ENCODE data around the gene ABCB7. TPM values are rescaled to one million over a fixed set of nuclear protein-coding genes. Genes with fewer than 3 reads are reported as not detected.

The ABCB7 gene
- total and polyA plus RNA-seq, 2 experiments from 2014 or later, result 26.3 to 64.2 TPM

DNA sequence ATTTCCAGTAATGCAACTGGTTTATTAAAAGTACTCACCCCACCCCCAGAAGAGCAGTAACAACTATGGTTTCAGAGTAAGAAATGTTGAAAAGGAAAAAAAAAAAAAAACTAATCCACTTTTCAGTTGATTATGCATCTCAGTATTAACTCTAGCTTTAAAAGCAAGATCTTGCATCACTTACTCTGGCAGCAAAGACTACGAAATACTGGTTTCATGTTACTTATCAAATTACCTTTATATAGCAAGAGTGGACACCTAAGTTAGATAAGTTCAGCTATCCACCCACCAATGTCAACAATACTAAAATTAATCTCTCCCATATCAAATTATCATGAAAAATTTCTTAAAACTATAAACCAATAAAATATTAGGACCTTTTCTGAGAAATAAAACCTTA lies 105.0 kb downstream of the ABCB7 start:
- Histone ChIP-seq H3K4me3 (no peak overlapping the region), H2AFZ (no peak overlapping the region), H4K20me1 (replicated peaks; ENCODE audit: insufficient read depth) (no peaks in the 10 kb centered on the region), H3K27me3 (ENCODE audit: insufficient read depth) (no peaks in the 10 kb centered on the region), H3K9me2 (ENCODE audit: insufficient read depth) (no peaks in the 10 kb centered on the region), H3K4me1 (ENCODE audit: insufficient read depth) (no peaks in the 10 kb centered on the region), H3K4me2 (no peak overlapping the region), H3K79me2 (replicated peaks; ENCODE audit: insufficient read depth) (no peaks in the 10 kb centered on the region), H3K36me3 (ENCODE audit: insufficient read depth) (no peaks in the 10 kb centered on the region), H3F3A (replicated peaks; ENCODE audit: low read depth) (no peaks in the 10 kb centered on the region), H3K27ac (ENCODE audit: low read depth) (no peak overlapping the region)
- Mint-ChIP-seq H3K9me3 (peaks cover 12% of the 10 kb centered on the region; the same call in 2 of the 3 replicates), H3K27me3 (ENCODE audit: insufficient read depth, low read depth, poor library complexity) (no peaks in the 10 kb centered on the region), H3K27ac (no peak overlapping the region), H3K36me3 (ENCODE audit: low read depth) (peaks cover 31% of the 10 kb centered on the region; the same call in 2 of the 3 replicates), H3K4me3 (no peak overlapping the region), H3K4me1 (no peaks in the 10 kb centered on the region)
- TF ChIP-seq ZNF331 (CRISPR knock-in tag; IDR thresholded peaks at IDR 0.05; ENCODE audit: low read depth) (no peak), POLR2AphosphoS5 (IDR thresholded peaks at IDR 0.05; ENCODE audit: low read depth) (no peak), EZH2 (IDR thresholded peaks at IDR 0.05; ENCODE audit: low read depth, unreplicated experiment) (no peak), ZNF114 (CRISPR knock-in tag; IDR thresholded peaks at IDR 0.05) (no peak), NANOG (IDR thresholded peaks at IDR 0.05; ENCODE audit: borderline replicate concordance) (no peak), CREB1 (CRISPR knock-in tag; IDR thresholded peaks at IDR 0.05; ENCODE audit: low read depth) (no peak), JUNB (IDR thresholded peaks at IDR 0.05; ENCODE audit: unreplicated experiment) (no peak), EZH2phosphoT487 (IDR thresholded peaks at IDR 0.05; ENCODE audit: unreplicated experiment) (no peak), STAT1 (IDR thresholded peaks at IDR 0.05; ENCODE audit: unreplicated experiment) (no peak)
- TF ChIP-seq, protein P1, sequence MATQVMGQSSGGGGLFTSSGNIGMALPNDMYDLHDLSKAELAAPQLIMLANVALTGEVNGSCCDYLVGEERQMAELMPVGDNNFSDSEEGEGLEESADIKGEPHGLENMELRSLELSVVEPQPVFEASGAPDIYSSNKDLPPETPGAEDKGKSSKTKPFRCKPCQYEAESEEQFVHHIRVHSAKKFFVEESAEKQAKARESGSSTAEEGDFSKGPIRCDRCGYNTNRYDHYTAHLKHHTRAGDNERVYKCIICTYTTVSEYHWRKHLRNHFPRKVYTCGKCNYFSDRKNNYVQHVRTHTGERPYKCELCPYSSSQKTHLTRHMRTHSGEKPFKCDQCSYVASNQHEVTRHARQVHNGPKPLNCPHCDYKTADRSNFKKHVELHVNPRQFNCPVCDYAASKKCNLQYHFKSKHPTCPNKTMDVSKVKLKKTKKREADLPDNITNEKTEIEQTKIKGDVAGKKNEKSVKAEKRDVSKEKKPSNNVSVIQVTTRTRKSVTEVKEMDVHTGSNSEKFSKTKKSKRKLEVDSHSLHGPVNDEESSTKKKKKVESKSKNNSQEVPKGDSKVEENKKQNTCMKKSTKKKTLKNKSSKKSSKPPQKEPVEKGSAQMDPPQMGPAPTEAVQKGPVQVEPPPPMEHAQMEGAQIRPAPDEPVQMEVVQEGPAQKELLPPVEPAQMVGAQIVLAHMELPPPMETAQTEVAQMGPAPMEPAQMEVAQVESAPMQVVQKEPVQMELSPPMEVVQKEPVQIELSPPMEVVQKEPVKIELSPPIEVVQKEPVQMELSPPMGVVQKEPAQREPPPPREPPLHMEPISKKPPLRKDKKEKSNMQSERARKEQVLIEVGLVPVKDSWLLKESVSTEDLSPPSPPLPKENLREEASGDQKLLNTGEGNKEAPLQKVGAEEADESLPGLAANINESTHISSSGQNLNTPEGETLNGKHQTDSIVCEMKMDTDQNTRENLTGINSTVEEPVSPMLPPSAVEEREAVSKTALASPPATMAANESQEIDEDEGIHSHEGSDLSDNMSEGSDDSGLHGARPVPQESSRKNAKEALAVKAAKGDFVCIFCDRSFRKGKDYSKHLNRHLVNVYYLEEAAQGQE (IDR thresholded peaks at IDR 0.05; ENCODE audit: unreplicated experiment), result no peak
- TF ChIP-seq, protein P2, sequence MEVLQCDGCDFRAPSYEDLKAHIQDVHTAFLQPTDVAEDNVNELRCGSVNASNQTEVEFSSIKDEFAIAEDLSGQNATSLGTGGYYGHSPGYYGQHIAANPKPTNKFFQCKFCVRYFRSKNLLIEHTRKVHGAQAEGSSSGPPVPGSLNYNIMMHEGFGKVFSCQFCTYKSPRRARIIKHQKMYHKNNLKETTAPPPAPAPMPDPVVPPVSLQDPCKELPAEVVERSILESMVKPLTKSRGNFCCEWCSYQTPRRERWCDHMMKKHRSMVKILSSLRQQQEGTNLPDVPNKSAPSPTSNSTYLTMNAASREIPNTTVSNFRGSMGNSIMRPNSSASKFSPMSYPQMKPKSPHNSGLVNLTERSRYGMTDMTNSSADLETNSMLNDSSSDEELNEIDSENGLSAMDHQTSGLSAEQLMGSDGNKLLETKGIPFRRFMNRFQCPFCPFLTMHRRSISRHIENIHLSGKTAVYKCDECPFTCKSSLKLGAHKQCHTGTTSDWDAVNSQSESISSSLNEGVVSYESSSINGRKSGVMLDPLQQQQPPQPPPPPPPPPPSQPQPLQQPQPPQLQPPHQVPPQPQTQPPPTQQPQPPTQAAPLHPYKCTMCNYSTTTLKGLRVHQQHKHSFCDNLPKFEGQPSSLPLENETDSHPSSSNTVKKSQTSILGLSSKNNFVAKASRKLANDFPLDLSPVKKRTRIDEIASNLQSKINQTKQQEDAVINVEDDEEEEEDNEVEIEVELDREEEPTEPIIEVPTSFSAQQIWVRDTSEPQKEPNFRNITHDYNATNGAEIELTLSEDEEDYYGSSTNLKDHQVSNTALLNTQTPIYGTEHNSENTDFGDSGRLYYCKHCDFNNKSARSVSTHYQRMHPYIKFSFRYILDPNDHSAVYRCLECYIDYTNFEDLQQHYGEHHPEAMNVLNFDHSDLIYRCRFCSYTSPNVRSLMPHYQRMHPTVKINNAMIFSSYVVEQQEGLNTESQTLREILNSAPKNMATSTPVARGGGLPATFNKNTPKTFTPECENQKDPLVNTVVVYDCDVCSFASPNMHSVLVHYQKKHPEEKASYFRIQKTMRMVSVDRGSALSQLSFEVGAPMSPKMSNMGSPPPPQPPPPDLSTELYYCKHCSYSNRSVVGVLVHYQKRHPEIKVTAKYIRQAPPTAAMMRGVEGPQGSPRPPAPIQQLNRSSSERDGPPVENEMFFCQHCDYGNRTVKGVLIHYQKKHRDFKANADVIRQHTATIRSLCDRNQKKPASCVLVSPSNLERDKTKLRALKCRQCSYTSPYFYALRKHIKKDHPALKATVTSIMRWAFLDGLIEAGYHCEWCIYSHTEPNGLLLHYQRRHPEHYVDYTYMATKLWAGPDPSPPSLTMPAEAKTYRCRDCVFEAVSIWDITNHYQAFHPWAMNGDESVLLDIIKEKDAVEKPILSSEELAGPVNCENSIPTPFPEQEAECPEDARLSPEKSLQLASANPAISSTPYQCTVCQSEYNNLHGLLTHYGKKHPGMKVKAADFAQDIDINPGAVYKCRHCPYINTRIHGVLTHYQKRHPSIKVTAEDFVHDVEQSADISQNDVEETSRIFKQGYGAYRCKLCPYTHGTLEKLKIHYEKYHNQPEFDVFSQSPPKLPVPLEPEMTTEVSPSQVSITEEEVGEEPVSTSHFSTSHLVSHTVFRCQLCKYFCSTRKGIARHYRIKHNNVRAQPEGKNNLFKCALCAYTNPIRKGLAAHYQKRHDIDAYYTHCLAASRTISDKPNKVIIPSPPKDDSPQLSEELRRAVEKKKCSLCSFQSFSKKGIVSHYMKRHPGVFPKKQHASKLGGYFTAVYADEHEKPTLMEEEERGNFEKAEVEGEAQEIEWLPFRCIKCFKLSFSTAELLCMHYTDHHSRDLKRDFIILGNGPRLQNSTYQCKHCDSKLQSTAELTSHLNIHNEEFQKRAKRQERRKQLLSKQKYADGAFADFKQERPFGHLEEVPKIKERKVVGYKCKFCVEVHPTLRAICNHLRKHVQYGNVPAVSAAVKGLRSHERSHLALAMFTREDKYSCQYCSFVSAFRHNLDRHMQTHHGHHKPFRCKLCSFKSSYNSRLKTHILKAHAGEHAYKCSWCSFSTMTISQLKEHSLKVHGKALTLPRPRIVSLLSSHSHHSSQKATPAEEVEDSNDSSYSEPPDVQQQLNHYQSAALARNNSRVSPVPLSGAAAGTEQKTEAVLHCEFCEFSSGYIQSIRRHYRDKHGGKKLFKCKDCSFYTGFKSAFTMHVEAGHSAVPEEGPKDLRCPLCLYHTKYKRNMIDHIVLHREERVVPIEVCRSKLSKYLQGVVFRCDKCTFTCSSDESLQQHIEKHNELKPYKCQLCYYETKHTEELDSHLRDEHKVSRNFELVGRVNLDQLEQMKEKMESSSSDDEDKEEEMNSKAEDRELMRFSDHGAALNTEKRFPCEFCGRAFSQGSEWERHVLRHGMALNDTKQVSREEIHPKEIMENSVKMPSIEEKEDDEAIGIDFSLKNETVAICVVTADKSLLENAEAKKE (CRISPR knock-in tag; IDR thresholded peaks at IDR 0.05), result no peak
- TF ChIP-seq, protein P3, sequence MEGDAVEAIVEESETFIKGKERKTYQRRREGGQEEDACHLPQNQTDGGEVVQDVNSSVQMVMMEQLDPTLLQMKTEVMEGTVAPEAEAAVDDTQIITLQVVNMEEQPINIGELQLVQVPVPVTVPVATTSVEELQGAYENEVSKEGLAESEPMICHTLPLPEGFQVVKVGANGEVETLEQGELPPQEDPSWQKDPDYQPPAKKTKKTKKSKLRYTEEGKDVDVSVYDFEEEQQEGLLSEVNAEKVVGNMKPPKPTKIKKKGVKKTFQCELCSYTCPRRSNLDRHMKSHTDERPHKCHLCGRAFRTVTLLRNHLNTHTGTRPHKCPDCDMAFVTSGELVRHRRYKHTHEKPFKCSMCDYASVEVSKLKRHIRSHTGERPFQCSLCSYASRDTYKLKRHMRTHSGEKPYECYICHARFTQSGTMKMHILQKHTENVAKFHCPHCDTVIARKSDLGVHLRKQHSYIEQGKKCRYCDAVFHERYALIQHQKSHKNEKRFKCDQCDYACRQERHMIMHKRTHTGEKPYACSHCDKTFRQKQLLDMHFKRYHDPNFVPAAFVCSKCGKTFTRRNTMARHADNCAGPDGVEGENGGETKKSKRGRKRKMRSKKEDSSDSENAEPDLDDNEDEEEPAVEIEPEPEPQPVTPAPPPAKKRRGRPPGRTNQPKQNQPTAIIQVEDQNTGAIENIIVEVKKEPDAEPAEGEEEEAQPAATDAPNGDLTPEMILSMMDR (conservative IDR thresholded peaks at IDR 0.05; ENCODE audit: low read depth in 2 of 2), result no peak
- TF ChIP-seq, protein P4, sequence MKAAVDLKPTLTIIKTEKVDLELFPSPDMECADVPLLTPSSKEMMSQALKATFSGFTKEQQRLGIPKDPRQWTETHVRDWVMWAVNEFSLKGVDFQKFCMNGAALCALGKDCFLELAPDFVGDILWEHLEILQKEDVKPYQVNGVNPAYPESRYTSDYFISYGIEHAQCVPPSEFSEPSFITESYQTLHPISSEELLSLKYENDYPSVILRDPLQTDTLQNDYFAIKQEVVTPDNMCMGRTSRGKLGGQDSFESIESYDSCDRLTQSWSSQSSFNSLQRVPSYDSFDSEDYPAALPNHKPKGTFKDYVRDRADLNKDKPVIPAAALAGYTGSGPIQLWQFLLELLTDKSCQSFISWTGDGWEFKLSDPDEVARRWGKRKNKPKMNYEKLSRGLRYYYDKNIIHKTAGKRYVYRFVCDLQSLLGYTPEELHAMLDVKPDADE (IDR thresholded peaks at IDR 0.05), result no peak
- ATAC-seq (no peak), DNase-seq (ENCODE audit: low spot score) (no peak)
